SK-N-SH treated with all-trans-retinoic acid at 6 μM for 48 hours (cell line): ENCODE results near the gene ITGB3BP.

ENCODE experiments used
- ATAC-seq: fragments of 200-7000 bp; cut with Tn5 transposase; 3 replicates; pipeline ENCODE4 v1.9.1; 2020; ENCODE audit warnings: mild to moderate bottlenecking, moderate library complexity
- CREB5 ChIP-seq: fragments of 250-450 bp; sonication (Bioruptor Pico); IDR thresholded peaks from 2 replicates; pipeline ENCODE4 v1.5.1; 2020; ENCODE audit warnings: low read depth, mild to moderate bottlenecking, moderate library complexity
- CSDC2 ChIP-seq: fragments of 250-450 bp; sonication (Bioruptor Pico); IDR thresholded peaks from 2 replicates; pipeline ENCODE4 v1.5.0; 2020; ENCODE audit warnings: mild to moderate bottlenecking, moderate library complexity
- CSRNP3 ChIP-seq: fragments of 250-450 bp; sonication (Bioruptor Pico); IDR thresholded peaks from 2 replicates; pipeline ENCODE4 v1.5.1; 2021; ENCODE audit warnings: mild to moderate bottlenecking, moderate library complexity
- GLIS3 ChIP-seq: fragments of 250-450 bp; sonication (Bioruptor Pico); IDR thresholded peaks from 2 replicates; pipeline ENCODE4 v1.5.0; 2020; ENCODE audit warnings: mild to moderate bottlenecking, moderate library complexity
- ISL1 ChIP-seq: fragments of 250-450 bp; sonication (Bioruptor Pico); IDR thresholded peaks from 2 replicates; pipeline ENCODE4 v2.1.2; 2022; ENCODE audit warnings: mild to moderate bottlenecking, moderate library complexity
- OSR1 ChIP-seq: fragments of 250-450 bp; sonication (Bioruptor Pico); IDR thresholded peaks from 2 replicates; pipeline ENCODE4 v1.8.0; 2022; ENCODE audit warnings: moderate library complexity, mild to moderate bottlenecking, inconsistent platforms
- PATZ1 ChIP-seq: fragments of 250-450 bp; sonication (Bioruptor Pico); IDR thresholded peaks from 2 replicates; pipeline ENCODE4 v1.8.0; 2020; ENCODE audit warnings: mild to moderate bottlenecking, moderate library complexity, borderline replicate concordance
- POU6F1 ChIP-seq: fragments of 250-450 bp; sonication (Bioruptor Pico); IDR thresholded peaks from 2 replicates; pipeline ENCODE4 v1.8.0; 2021; ENCODE audit warnings: low read depth, mild to moderate bottlenecking, moderate library complexity, borderline replicate concordance
- PPARA ChIP-seq: fragments of 250-450 bp; sonication (Bioruptor Pico); IDR thresholded peaks from 2 replicates; pipeline ENCODE4 v1.5.0; 2020; ENCODE audit warnings: mild to moderate bottlenecking, borderline replicate concordance
- RARB ChIP-seq: fragments of 250-450 bp; sonication (Bioruptor Pico); IDR thresholded peaks from 2 replicates; pipeline ENCODE4 v1.8.0; 2021; ENCODE audit warnings: mild to moderate bottlenecking, moderate library complexity
- SNAI2 ChIP-seq: fragments of 250-450 bp; sonication (Bioruptor Pico); IDR thresholded peaks from 2 replicates; pipeline ENCODE4 v1.5.0; 2020; ENCODE audit warnings: mild to moderate bottlenecking, moderate library complexity
- TCF4 ChIP-seq: fragments of 250-450 bp; sonication (Bioruptor Pico); IDR thresholded peaks from 2 replicates; pipeline ENCODE4 v1.8.0; 2021; ENCODE audit warnings: mild to moderate bottlenecking, moderate library complexity, borderline replicate concordance
- TOX ChIP-seq: fragments of 250-450 bp; sonication (Bioruptor Pico); IDR thresholded peaks from 2 replicates; pipeline ENCODE4 v1.8.0; 2021; ENCODE audit warnings: mild to moderate bottlenecking, moderate library complexity, borderline replicate concordance
- ZC3H10 ChIP-seq: fragments of 250-450 bp; sonication (Bioruptor Pico); IDR thresholded peaks from 2 replicates; pipeline ENCODE4 v1.5.1; 2021; ENCODE audit warnings: mild to moderate bottlenecking, moderate library complexity
- ZFP3 ChIP-seq: fragments of 250-450 bp; sonication (Bioruptor Pico); IDR thresholded peaks from 2 replicates; pipeline ENCODE4 v1.5.0; 2020; ENCODE audit warnings: mild to moderate bottlenecking, moderate library complexity
- ZFP30 ChIP-seq: fragments of 450-650 bp; formaldehyde crosslinking; IDR thresholded peaks from 2 replicates; pipeline ENCODE4 v1.5.0; 2022; ENCODE audit warnings: mild to moderate bottlenecking, moderate library complexity
- ZNF565 ChIP-seq: fragments of 450-650 bp; formaldehyde crosslinking; conservative IDR thresholded peaks from 2 replicates; pipeline ENCODE4 v1.5.0; 2020; ENCODE audit warnings: low read depth, mild to moderate bottlenecking, moderate library complexity
- ZNF70 ChIP-seq: fragments of 450-650 bp; formaldehyde crosslinking; IDR thresholded peaks from 2 replicates; pipeline ENCODE4 v1.5.0; 2020; ENCODE audit warnings: mild to moderate bottlenecking, moderate library complexity
- ZNF8 ChIP-seq: fragments of 450-650 bp; formaldehyde crosslinking; IDR thresholded peaks from 2 replicates; pipeline ENCODE4 v1.5.0; 2020; ENCODE audit warnings: mild to moderate bottlenecking, moderate library complexity

Gene ITGB3BP

GRCh38 chr1:63537940-63538339 is 14.9 kb upstream of the ITGB3BP start:
- 0 out of 3 replicates have a peak, but pooled peaks have one; percentile 26 for ATAC-seq
- TF ChIP-seq TOX (CRISPR knock-in tag) (no peak), ZNF8 (CRISPR knock-in tag) (no peak), ZFP3 (CRISPR knock-in tag) (no peak), SNAI2 (CRISPR knock-in tag) (no peak), ZNF70 (CRISPR knock-in tag) (no peak), ISL1 (no peak), PATZ1 (CRISPR knock-in tag) (no peak), OSR1 (CRISPR knock-in tag) (no peak), POU6F1 (CRISPR knock-in tag) (no peak), CREB5 (CRISPR knock-in tag) (no peak), TCF4 (CRISPR knock-in tag) (no peak), PPARA (CRISPR knock-in tag) (no peak), RARB (CRISPR knock-in tag) (no peak)

- TF ChIP-seq CREB5 (CRISPR knock-in tag) (no peak), RARB (CRISPR knock-in tag) (no peak), ZNF70 (CRISPR knock-in tag) (no peak), CSDC2 (no peak), CSRNP3 (CRISPR knock-in tag) (no peak), ZFP3 (CRISPR knock-in tag) (no peak), ZNF565 (CRISPR knock-in tag) (no peak), ZC3H10 (CRISPR knock-in tag) (no peak), ZFP30 (CRISPR knock-in tag) (no peak), PATZ1 (CRISPR knock-in tag) (no peak), TOX (CRISPR knock-in tag) (no peak), ZNF8 (CRISPR knock-in tag) (no peak), SNAI2 (CRISPR knock-in tag) (no peak), TCF4 (CRISPR knock-in tag) (no peak), GLIS3 (CRISPR knock-in tag) (no peak)
- no peak for ATAC-seq
Measured at GRCh38 chr1:63537006-63537405, 14.0 kb upstream of the ITGB3BP start.

- no peak for ATAC-seq
- TF ChIP-seq OSR1 (CRISPR knock-in tag), result no peak
- TF ChIP-seq ZFP3 (CRISPR knock-in tag), result no peak
- no peak for TF ChIP-seq PATZ1 (CRISPR knock-in tag)
- no peak for TF ChIP-seq CREB5 (CRISPR knock-in tag)
- no peak for TF ChIP-seq ZFP30 (CRISPR knock-in tag)
- no peak for TF ChIP-seq ZC3H10 (CRISPR knock-in tag)
- TF ChIP-seq POU6F1 (CRISPR knock-in tag), result no peak
- no peak for TF ChIP-seq RARB (CRISPR knock-in tag)
- TF ChIP-seq ZNF565 (CRISPR knock-in tag), result no peak
- TF ChIP-seq TOX (CRISPR knock-in tag), result no peak
- TF ChIP-seq ISL1, result no peak
- no peak for TF ChIP-seq GLIS3 (CRISPR knock-in tag)
Measured at GRCh38 chr1:63534406-63534805, 11.4 kb upstream of the ITGB3BP start.
